H1 (cell line): ENCODE measurements around the gene SECTM1. TPM values are rescaled to one million over a fixed set of nuclear protein-coding genes. Genes with fewer than 3 reads are reported as not detected.

ENCODE experiments used
- CTCF ChIA-PET: fragments of 300-600 bp; sonication (Branson Sonifier 250); formaldehyde crosslinking; loops from one replicate; lab custom pipeline; 2021; ENCODE audit not compliant: partially characterized antibody; lab: Charles Lee
- POLR2A ChIA-PET: fragments of 300-600 bp; sonication (Branson Sonifier 250); formaldehyde crosslinking; loops from one replicate; lab custom pipeline; 2021; ENCODE audit warnings: inconsistent platforms; ENCODE audit not compliant: partially characterized antibody; lab: Charles Lee
- DNase-seq, 2 experiments: peaks; one replicate each; pipeline versions ENCODE4 v3.0.0 to v3.0.0-alpha.2; 2010 to 2022; ENCODE audit warnings: low spot score in 2 of 2, low read depth in 1 of 2, mixed read lengths in 1 of 2
- FAIRE-seq: peaks from 2 replicates; lab custom pipeline; 2011; peaks lifted over from hg19 to GRCh38; lab: Jason Lieb, UNC
- H2AFZ ChIP-seq: 2 replicates; pipeline ENCODE4 v1.8.1; 2012; ENCODE audit warnings: low read length, inconsistent platforms
- H2AK5ac ChIP-seq: 2 replicates; pipeline ENCODE4 v1.6.1; 2013; ENCODE audit warnings: low read depth, low read length
- H2BK120ac ChIP-seq: replicated peaks from 2 replicates; pipeline ENCODE3; 2013; ENCODE audit warnings: low read depth, low read length, inconsistent platforms
- H2BK12ac ChIP-seq: 2 replicates; pipeline ENCODE4 v1.6.1; 2013; ENCODE audit warnings: low read depth, low read length
- H2BK15ac ChIP-seq: 2 replicates; pipeline ENCODE4 v1.6.1; 2013; ENCODE audit warnings: low read length
- H2BK20ac ChIP-seq: 2 replicates; pipeline ENCODE4 v1.6.1; 2013; ENCODE audit warnings: low read length
- H2BK5ac ChIP-seq: 2 replicates; pipeline ENCODE4 v1.6.1; 2013; ENCODE audit warnings: low read depth, low read length
- H3K14ac ChIP-seq: 2 replicates; pipeline ENCODE4 v1.6.1; 2013; ENCODE audit warnings: inconsistent platforms; ENCODE audit not compliant: insufficient read length
- H3K18ac ChIP-seq: 2 replicates; pipeline ENCODE4 v1.6.1; 2013; ENCODE audit warnings: low read length; ENCODE audit errors: extremely low read depth
- H3K23ac ChIP-seq: 2 replicates; pipeline ENCODE4 v1.6.1; 2013; ENCODE audit warnings: inconsistent platforms; ENCODE audit not compliant: insufficient read length
- H3K23me2 ChIP-seq: 2 replicates; pipeline ENCODE4 v1.6.1; 2013; ENCODE audit warnings: low read depth, low read length
- H3K27ac ChIP-seq: 2 replicates; pipeline ENCODE4 v1.6.1; 2011; ENCODE audit warnings: low read depth, low read length, inconsistent platforms
- H3K27me3 ChIP-seq, 4 experiments: replicated peaks in 1 of 4; 1 replicate in 1 of 4; 2 replicates in 3 of 4; pipeline versions ENCODE4 v1.6.1 to v1.8.1; 2011 to 2013; ENCODE audit warnings: low read length in 3 of 4, mild to moderate bottlenecking in 3 of 4, inconsistent platforms in 2 of 4, mixed read lengths in 2 of 4, moderate library complexity in 1 of 4; ENCODE audit not compliant: control insufficient read depth in 3 of 4, insufficient read depth in 3 of 4; ENCODE audit errors: extremely low read depth in 1 of 4
- H3K36me3 ChIP-seq, 4 experiments: 2 replicates each; pipeline versions ENCODE4 v1.6.1 to v1.8.1; 2011 to 2013; ENCODE audit warnings: mild to moderate bottlenecking in 4 of 4, low read length in 3 of 4, moderate library complexity in 2 of 4, control low read depth in 1 of 4, inconsistent platforms in 1 of 4; ENCODE audit not compliant: insufficient read depth in 4 of 4, control insufficient read depth in 2 of 4
- H3K4ac ChIP-seq: replicated peaks from 2 replicates; pipeline ENCODE3; 2013; ENCODE audit warnings: low read length, low read depth, mixed read lengths, inconsistent platforms; ENCODE audit not compliant: insufficient read length
- H3K4me1 ChIP-seq, 4 experiments: replicated peaks in 1 of 4; 1 replicate in 1 of 4; 2 replicates in 3 of 4; pipeline versions ENCODE4 v1.6.1 to v1.8.1; 2011 to 2013; ENCODE audit warnings: low read length in 3 of 4, inconsistent platforms in 2 of 4, mixed read lengths in 1 of 4; ENCODE audit not compliant: insufficient read depth in 4 of 4, control insufficient read depth in 3 of 4
- H3K4me2 ChIP-seq, 2 experiments: 2 replicates each; pipeline versions ENCODE4 v1.6.1 to v1.8.1; 2011 to 2013; ENCODE audit warnings: low read depth in 2 of 2, low read length in 2 of 2, control low read depth in 1 of 2, inconsistent platforms in 1 of 2, mild to moderate bottlenecking in 1 of 2; ENCODE audit not compliant: insufficient read depth in 1 of 2
- H3K4me3 ChIP-seq, 4 experiments: fragments of 200-600, 300-600 bp in 1 of 4; sonication (generic), shearing (Covaris generic), sonication (Bioruptor Twin) in 1 of 4; 2 replicates each; pipeline versions ENCODE4 v1.5.1 to v1.8.1; 2011 to 2016; ENCODE audit warnings: low read length in 4 of 4, low read depth in 3 of 4, control low read depth in 2 of 4, inconsistent platforms in 2 of 4, mild to moderate bottlenecking in 2 of 4, mixed read lengths in 1 of 4, moderate library complexity in 1 of 4; ENCODE audit not compliant: insufficient read depth in 2 of 4; ENCODE audit errors: extremely low read depth in 1 of 4
- H3K56ac ChIP-seq: replicated peaks from 2 replicates; pipeline ENCODE3; 2013; ENCODE audit warnings: low read depth, mild to moderate bottlenecking, mixed read lengths, low read length, inconsistent platforms; ENCODE audit not compliant: insufficient read length
- H3K79me1 ChIP-seq: 2 replicates; pipeline ENCODE4 v1.6.1; 2013; ENCODE audit warnings: low read depth, low read length, control low read depth
- H3K79me2 ChIP-seq, 2 experiments: 2 replicates each; pipeline versions ENCODE4 v1.6.1 to v1.8.1; 2012 to 2013; ENCODE audit warnings: low read length in 2 of 2, mild to moderate bottlenecking in 2 of 2, inconsistent platforms in 1 of 2; ENCODE audit not compliant: insufficient read depth in 2 of 2, control insufficient read depth in 1 of 2
- H3K9ac ChIP-seq, 4 experiments: replicated peaks in 1 of 4; 1 replicate in 1 of 4; 2 replicates in 3 of 4; pipeline versions ENCODE4 v1.6.1 to v1.8.1; 2011 to 2013; ENCODE audit warnings: low read depth in 3 of 4, low read length in 3 of 4, control low read depth in 2 of 4, mild to moderate bottlenecking in 2 of 4, moderate library complexity in 2 of 4, inconsistent platforms in 1 of 4; ENCODE audit errors: extremely low read depth in 1 of 4
- H3K9me3 ChIP-seq, 2 experiments: 2 replicates each; pipeline versions ENCODE4 v1.6.1 to v1.8.1; 2012 to 2013; ENCODE audit warnings: mild to moderate bottlenecking in 2 of 2, moderate library complexity in 2 of 2, control low read depth in 1 of 2, inconsistent platforms in 1 of 2, low read depth in 1 of 2, low read length in 1 of 2, mixed read lengths in 1 of 2; ENCODE audit not compliant: insufficient read depth in 2 of 2
- H4K20me1 ChIP-seq, 2 experiments: replicated peaks in 1 of 2; 2 replicates each; pipeline versions ENCODE3 to v1.8.1; 2011 to 2013; ENCODE audit warnings: inconsistent platforms in 2 of 2, low read length in 2 of 2, mild to moderate bottlenecking in 1 of 2; ENCODE audit not compliant: insufficient read depth in 2 of 2, control insufficient read depth in 1 of 2
- H4K5ac ChIP-seq: 2 replicates; pipeline ENCODE4 v1.6.1; 2013; ENCODE audit warnings: low read length, low read depth, mixed read lengths, inconsistent platforms; ENCODE audit not compliant: insufficient read length
- H4K8ac ChIP-seq: 2 replicates; pipeline ENCODE4 v1.8.0; 2013; ENCODE audit warnings: mild to moderate bottlenecking, moderate library complexity, low read length, inconsistent platforms; ENCODE audit not compliant: insufficient read depth; ENCODE audit errors: extremely low read depth
- H4K91ac ChIP-seq: replicated peaks from 2 replicates; pipeline ENCODE3; 2013; ENCODE audit warnings: low read length, mixed read lengths, inconsistent platforms; ENCODE audit not compliant: insufficient read length
- EZH2 ChIP-seq: fragments of 200-600 bp; sonication (generic); IDR thresholded peaks from 2 replicates; pipeline ENCODE4 v1.7.1; 2012; ENCODE audit warnings: low read depth, mild to moderate bottlenecking, moderate library complexity, low read length, inconsistent platforms; ENCODE audit not compliant: severe bottlenecking
- SP1 ChIP-seq: IDR thresholded peaks from 2 replicates; pipeline ENCODE4 v1.6.1; 2011; ENCODE audit warnings: low read depth, low read length
- TAF1 ChIP-seq: IDR thresholded peaks from 2 replicates; pipeline ENCODE4 v1.6.1; 2011; ENCODE audit warnings: mild to moderate bottlenecking, low read depth, low read length
- WGBS, 2 experiments: shearing (Covaris generic) in 1 of 2; methylation state at CpG; one replicate each; pipeline versions ENCODE4 v1.1.6 to v1.1.7; 2013 to 2015; ENCODE audit warnings: low lambda C conversion rate in 2 of 2, mixed read lengths in 2 of 2, inconsistent platforms in 1 of 2, low coverage in 1 of 2, missing lambda C conversion rate in 1 of 2; ENCODE audit not compliant: insufficient replicate concordance in 2 of 2, insufficient coverage in 1 of 2, insufficient read length in 1 of 2; ENCODE audit errors: extremely low coverage in 1 of 2, missing lambda C conversion rate in 1 of 2; 5-methylcytosine and 5-hydroxymethylcytosine counted together
- polyA plus RNA-seq, 7 experiments: library from polyadenylated mRNA; depleted of rRNA in 3 of 7; stranded (reverse) in 5 of 7; unstranded in 2 of 7; fragments of >200 nt in 5 of 7; fragments of 200-250 nt in 2 of 7; gene quantifications; 1 replicate in 5 of 7; 2 replicates in 1 of 7; 4 replicates in 1 of 7; pipeline versions ENCODE4 v1.2.1 to v1.2.3, GENCODE V29; 2011 to 2013; ENCODE audit warnings: missing spikeins in 2 of 7, mixed read lengths in 2 of 7
- total RNA-seq: library from RNA; stranded (reverse); fragmentation: NEBNext Ultra II Directional; extraction: Animal tissue kit (Norgen Biotek cat#: 25700); gene quantifications from 2 replicates; pipeline ENCODE4 v1.2.1, GENCODE V29; 2021

SECTM1 gene
- total and polyA plus RNA-seq, 2 of the 8 experiments (the other 6 are each of a cell fraction or from before 2014, with no cell fraction given) = 0.20 to 0.65 TPM

GRCh38 chr17:82295472-82295814 is 38.1 kb downstream of the SECTM1 start:
- no peak for FAIRE-seq
- POLR2A ChIA-PET = no interaction called here
- H2BK5ac ChIP-seq = no peak overlapping the region
- TF ChIP-seq EZH2 (no peak), TAF1 (no peak), SP1 (no peak)

More at GRCh38 chr17:82295472-82295814, 38.1 kb downstream of the SECTM1 start:
- Histone ChIP-seq H3K56ac (no peak overlapping the region), H2BK120ac (no peak overlapping the region), H2BK20ac (no peak overlapping the region), H3K23me2 (no peaks in the 10 kb centered on the region; the same call in 1 of the 2 replicates), H2BK15ac (no peak overlapping the region), H3K9ac (no peak overlapping the region), H3K4ac (no peak overlapping the region), H3K18ac (no peak overlapping the region), H2BK12ac (no peak overlapping the region), H3K79me2 (no peaks in the 10 kb centered on the region; a peak in 1 of 4 replicates), H3K9me3 (no peaks in the 10 kb centered on the region), H3K14ac (no peak overlapping the region), H3K4me3 (no peak overlapping the region), H3K27ac (no peak overlapping the region), H2AK5ac (no peak overlapping the region), H3K36me3 (no peaks in the 10 kb centered on the region), H2AFZ (no peak overlapping the region), H3K4me1 (peaks cover 0 to 20% (median 5%) of the 10 kb centered on the region in 4 experiments; a peak in 5 of 7 replicates), H3K79me1 (no peaks in the 10 kb centered on the region), H3K23ac (no peak overlapping the region), H3K27me3 (peaks cover 0 to 7% (median 4%) of the 10 kb centered on the region in 4 experiments; a peak in 3 of 7 replicates), H4K91ac (no peak overlapping the region), H3K4me2 (no peak overlapping the region), H4K20me1 (peaks cover 0 to 2% of the 10 kb centered on the region in 2 experiments), H4K5ac (no peak overlapping the region), H4K8ac (no peak overlapping the region)
- WGBS, 2 experiments = 91% methylated on average over 4 of the region's 4 CpGs; no CpG with 5 or more reads in 1 of the 2 experiments
- no peak for DNase-seq
- CTCF ChIA-PET = no interaction called here
